A673 (cell line): ENCODE measurements around the gene GPR15. TPM values are rescaled to one million over a fixed set of nuclear protein-coding genes. Genes with fewer than 3 reads are reported as not detected.

Experiments used
- BruUV-seq: library from RNA; stranded (reverse); fragments of 400-500 nt; replicated peaks from 2 replicates; lab custom pipeline; 2021; lab: Mats Ljungman, UMichigan
- CTCF ChIA-PET: fragments of 300-600 bp; sonication (Branson Sonifier 250); formaldehyde crosslinking; loops from one replicate; lab custom pipeline; 2022; ENCODE audit warnings: antibody characterized with exemption; lab: Charles Lee
- POLR2A ChIA-PET: fragments of 300-600 bp; sonication (Branson Sonifier 250); formaldehyde crosslinking; loops from one replicate; lab custom pipeline; 2022; ENCODE audit warnings: antibody characterized with exemption; ENCODE audit not compliant: low non-redundant PET; lab: Charles Lee
- DNase-seq: peaks from one replicate; pipeline ENCODE4 v3.0.0-alpha.2; 2015; ENCODE audit warnings: low spot score
- H3K27ac ChIP-seq: fragments of 200-600 bp; sonication (generic); 2 replicates; pipeline ENCODE4 v1.5.1; 2016; ENCODE audit warnings: mixed run types, low read depth, mild to moderate bottlenecking, mixed read lengths, antibody characterized with exemption, low read length; ENCODE audit not compliant: poor library complexity, severe bottlenecking
- H3K27me3 ChIP-seq: fragments of 200-600 bp; sonication (generic); replicated peaks from 2 replicates; pipeline ENCODE4 v1.6.1; 2017; ENCODE audit warnings: mixed run types, low read depth, mild to moderate bottlenecking, mixed read lengths, antibody characterized with exemption, low read length; ENCODE audit not compliant: insufficient read depth, poor library complexity
- H3K36me3 ChIP-seq: fragments of 200-600 bp; sonication (generic); 2 replicates; pipeline ENCODE4 v1.6.1; 2016; ENCODE audit warnings: mixed run types, mild to moderate bottlenecking, mixed read lengths, antibody characterized with exemption, low read length; ENCODE audit not compliant: insufficient read depth, poor library complexity, severe bottlenecking
- H3K4me1 ChIP-seq: fragments of 200-600 bp; sonication (generic); 2 replicates; pipeline ENCODE4 v1.6.1; 2017; ENCODE audit warnings: mixed run types, mild to moderate bottlenecking, mixed read lengths, antibody characterized with exemption, low read length; ENCODE audit not compliant: insufficient read depth, poor library complexity, severe bottlenecking
- H3K4me3 ChIP-seq: fragments of 200-600 bp; sonication (generic); 2 replicates; pipeline ENCODE4 v1.5.1; 2016; ENCODE audit warnings: low read depth, mixed run types, mild to moderate bottlenecking, mixed read lengths, low read length; ENCODE audit not compliant: poor library complexity, severe bottlenecking
- H3K9me3 ChIP-seq: fragments of 200-600 bp; sonication (generic); 2 replicates; pipeline ENCODE4 v1.6.1; 2016; ENCODE audit warnings: mixed run types, low read depth, mild to moderate bottlenecking, mixed read lengths, antibody characterized with exemption, low read length; ENCODE audit not compliant: poor library complexity, severe bottlenecking
- EZH2 ChIP-seq: fragments of 200-600 bp; sonication (generic); IDR thresholded peaks from 2 replicates; pipeline ENCODE4 v1.6.1; 2017; ENCODE audit warnings: borderline replicate concordance, low read depth, mild to moderate bottlenecking, mixed read lengths, antibody characterized with exemption, low read length; ENCODE audit not compliant: poor library complexity, severe bottlenecking
- intact Hi-C: fragments of 100-400 bp; cut with micrococcal nuclease; formaldehyde crosslinking; loops from one replicate; pipeline ENCODE4 v1.10.0; 2022; ENCODE audit not compliant: unreplicated experiment
- total RNA-seq: library from RNA; stranded (reverse); gene quantifications from 2 replicates; pipeline ENCODE4 v1.2.3, GENCODE V29; 2021
- TF ChIP-seq, protein P1 (sequence below): fragments of 300-800, 200-600 bp; sonication (generic); conservative IDR thresholded peaks from 2 replicates; pipeline ENCODE4 v1.5.1; 2017; ENCODE audit warnings: low read depth, mild to moderate bottlenecking, antibody characterized with exemption, low read length, moderate library complexity, mixed read lengths

GPR15 gene
- total RNA-seq, 1 experiment from 2014 or later: not detected

DNA sequence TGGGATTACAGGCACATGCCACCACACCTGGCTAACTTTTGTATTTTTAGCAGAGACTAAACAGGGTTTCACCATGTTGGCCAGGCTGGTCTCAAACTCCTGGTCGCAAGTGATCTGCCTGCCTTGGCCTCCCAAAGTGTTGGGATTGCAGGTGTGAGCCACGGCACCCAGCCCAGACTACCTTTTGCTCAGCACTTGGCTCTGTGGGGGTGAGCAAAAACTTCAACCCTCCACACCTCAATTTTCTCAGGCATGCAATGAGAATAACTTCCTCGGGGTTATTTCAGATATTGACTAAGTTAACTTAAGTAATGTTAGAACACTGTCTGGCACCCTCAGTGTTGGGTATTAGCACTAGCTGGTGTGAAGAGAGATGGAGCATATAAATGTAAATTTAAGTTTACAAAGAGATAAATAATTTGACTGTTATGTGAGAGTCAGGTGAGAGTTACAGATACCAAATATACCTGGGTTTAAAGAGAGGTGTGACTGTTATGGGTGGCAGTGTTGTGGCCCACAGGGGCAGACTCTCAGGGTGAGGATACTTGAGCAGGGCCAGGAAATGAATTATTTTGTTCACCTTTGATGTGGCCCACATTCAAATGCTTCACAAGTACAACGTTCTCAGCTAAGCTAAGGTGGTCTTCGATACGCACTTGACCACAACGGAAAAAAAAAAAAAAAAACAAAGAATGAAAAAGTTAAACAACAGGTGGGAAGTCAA, 32.7 kb downstream of the GPR15 start:
- H3K4me3 ChIP-seq: no peak overlapping the region
- no peak for DNase-seq
- ChIA-PET CTCF (no interaction called here), POLR2A (no interaction called here)
- H3K27ac ChIP-seq: no peak overlapping the region
- H3K36me3 ChIP-seq: no peaks in the 10 kb centered on the region
- H3K4me1 ChIP-seq: no peaks in the 10 kb centered on the region
- no peaks in the 10 kb centered on the region for H3K9me3 ChIP-seq
- BruUV-seq: no TSS peak
- intact Hi-C loops: no loop called here
- H3K27me3 ChIP-seq: no peaks in the 10 kb centered on the region
- TF ChIP-seq EZH2: no peak
- TF ChIP-seq, protein P1, sequence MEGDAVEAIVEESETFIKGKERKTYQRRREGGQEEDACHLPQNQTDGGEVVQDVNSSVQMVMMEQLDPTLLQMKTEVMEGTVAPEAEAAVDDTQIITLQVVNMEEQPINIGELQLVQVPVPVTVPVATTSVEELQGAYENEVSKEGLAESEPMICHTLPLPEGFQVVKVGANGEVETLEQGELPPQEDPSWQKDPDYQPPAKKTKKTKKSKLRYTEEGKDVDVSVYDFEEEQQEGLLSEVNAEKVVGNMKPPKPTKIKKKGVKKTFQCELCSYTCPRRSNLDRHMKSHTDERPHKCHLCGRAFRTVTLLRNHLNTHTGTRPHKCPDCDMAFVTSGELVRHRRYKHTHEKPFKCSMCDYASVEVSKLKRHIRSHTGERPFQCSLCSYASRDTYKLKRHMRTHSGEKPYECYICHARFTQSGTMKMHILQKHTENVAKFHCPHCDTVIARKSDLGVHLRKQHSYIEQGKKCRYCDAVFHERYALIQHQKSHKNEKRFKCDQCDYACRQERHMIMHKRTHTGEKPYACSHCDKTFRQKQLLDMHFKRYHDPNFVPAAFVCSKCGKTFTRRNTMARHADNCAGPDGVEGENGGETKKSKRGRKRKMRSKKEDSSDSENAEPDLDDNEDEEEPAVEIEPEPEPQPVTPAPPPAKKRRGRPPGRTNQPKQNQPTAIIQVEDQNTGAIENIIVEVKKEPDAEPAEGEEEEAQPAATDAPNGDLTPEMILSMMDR: no peak

DNA sequence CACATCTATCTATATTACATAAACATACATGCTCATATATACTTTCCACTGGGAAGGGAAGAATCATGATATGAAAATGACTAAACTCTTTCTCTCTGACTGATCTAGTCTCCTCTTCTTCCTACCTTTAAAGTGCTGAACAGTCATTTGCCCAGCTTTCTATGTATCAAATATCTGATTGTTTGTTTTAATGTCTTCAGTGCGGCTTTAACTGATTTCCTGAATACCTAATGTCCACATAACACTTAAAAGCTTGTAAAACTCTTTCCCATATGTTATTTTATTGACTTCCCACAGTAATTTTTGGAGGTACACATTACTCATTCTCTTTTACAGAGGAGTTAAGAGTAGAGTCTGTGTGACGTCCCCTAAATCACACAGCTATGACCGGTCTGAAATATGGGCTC, 33.5 kb downstream of the GPR15 start:
- TF ChIP-seq, protein P1: no peak
- TF ChIP-seq EZH2: no peak
- ChIA-PET POLR2A (no interaction called here), CTCF (no interaction called here)
- DNase-seq: no peak
- no peaks in the 10 kb centered on the region for H3K27me3 ChIP-seq
- no peak overlapping the region for H3K4me3 ChIP-seq
- no peaks in the 10 kb centered on the region for H3K4me1 ChIP-seq
- no peaks in the 10 kb centered on the region for H3K36me3 ChIP-seq
- H3K9me3 ChIP-seq: no peaks in the 10 kb centered on the region
- no TSS peak for BruUV-seq
- intact Hi-C loops: no loop called here
- no peak overlapping the region for H3K27ac ChIP-seq

DNA sequence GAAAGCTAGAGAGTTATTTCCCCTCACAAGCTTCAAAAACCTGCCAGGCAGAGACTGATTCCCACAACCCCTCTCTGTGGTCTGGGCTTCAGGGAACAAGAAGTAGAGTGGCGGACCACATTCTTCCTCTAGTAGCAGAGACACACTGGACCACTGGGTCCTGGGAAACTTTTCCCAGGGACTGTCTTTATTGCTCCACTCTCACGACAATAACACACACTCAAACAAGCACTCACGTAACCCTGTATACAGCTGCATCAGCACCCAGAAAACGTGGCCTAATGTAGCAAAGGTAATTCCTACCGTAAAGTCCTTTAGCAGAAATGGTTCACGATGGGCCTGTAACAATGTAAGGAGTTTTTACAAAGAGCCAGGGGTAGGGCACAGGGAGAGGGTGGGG, 34.1 kb downstream of the GPR15 start:
- H3K9me3 ChIP-seq: no peaks in the 10 kb centered on the region
- no peak overlapping the region for H3K27ac ChIP-seq
- no peaks in the 10 kb centered on the region for H3K27me3 ChIP-seq
- intact Hi-C loops: no loop called here
- no peaks in the 10 kb centered on the region for H3K4me1 ChIP-seq
- BruUV-seq: no TSS peak
- CTCF ChIA-PET: no interaction called here
- no peaks in the 10 kb centered on the region for H3K36me3 ChIP-seq
- no peak for DNase-seq
- H3K4me3 ChIP-seq: no peak overlapping the region
- POLR2A ChIA-PET: no interaction called here
- no peak for TF ChIP-seq EZH2
- TF ChIP-seq, protein P1: no peak
